PFSK-1 (cell line): Measurements from ENCODE around the gene HHAT.

ENCODE experiments used
- FOXP2 ChIP-seq: optimal IDR thresholded peaks from 2 replicates; pipeline ENCODE3; 2011; ENCODE audit warnings: borderline replicate concordance, control low read depth, inconsistent platforms; ENCODE audit not compliant: insufficient read depth; ENCODE audit errors: extremely low read length, extremely low read depth
- POLR2AphosphoS5 ChIP-seq: IDR thresholded peaks from 2 replicates; pipeline ENCODE4 v1.6.1; 2012; ENCODE audit warnings: low read depth, mild to moderate bottlenecking, control low read depth, low read length, moderate library complexity
- SIN3A ChIP-seq: IDR thresholded peaks from 2 replicates; pipeline ENCODE4 v1.6.1; 2012; ENCODE audit warnings: mild to moderate bottlenecking, low read length, moderate library complexity, borderline replicate concordance; ENCODE audit not compliant: insufficient read depth
- TAF1 ChIP-seq: IDR thresholded peaks from 2 replicates; pipeline ENCODE4 v1.6.1; 2012; ENCODE audit warnings: low read length, control low read depth, borderline replicate concordance; ENCODE audit not compliant: insufficient read depth
- TF ChIP-seq, protein P1 (sequence below), 2 experiments: IDR thresholded peaks; 2 replicates each; pipeline versions ENCODE4 v1.6.1 to v1.8.0; 2011 to 2012; ENCODE audit warnings: low read depth in 2 of 2, low read length in 2 of 2, control low read depth in 1 of 2, inconsistent platforms in 1 of 2, mild to moderate bottlenecking in 1 of 2, moderate library complexity in 1 of 2; ENCODE audit not compliant: insufficient read depth in 1 of 2

Gene HHAT

DNA sequence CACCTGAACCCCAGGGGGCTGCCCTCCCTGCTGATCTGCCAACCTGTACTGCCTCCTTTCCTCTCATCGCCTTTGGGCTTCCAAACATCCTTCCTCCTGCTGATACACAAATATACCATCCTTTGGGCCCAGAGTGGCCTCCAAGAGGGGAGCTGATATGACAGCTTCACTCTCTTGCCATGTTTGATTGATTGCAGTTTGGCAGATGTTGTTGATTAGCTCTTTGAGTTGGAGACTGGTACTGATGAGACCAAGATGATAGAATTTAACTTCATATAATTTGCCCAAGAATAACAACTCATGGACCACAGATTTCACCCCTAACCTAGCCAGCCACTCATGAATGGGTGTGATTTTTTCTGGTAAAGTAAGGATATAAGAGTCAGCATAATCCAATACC lies 227.8 kb downstream of the HHAT start:
- TF ChIP-seq, protein P1, sequence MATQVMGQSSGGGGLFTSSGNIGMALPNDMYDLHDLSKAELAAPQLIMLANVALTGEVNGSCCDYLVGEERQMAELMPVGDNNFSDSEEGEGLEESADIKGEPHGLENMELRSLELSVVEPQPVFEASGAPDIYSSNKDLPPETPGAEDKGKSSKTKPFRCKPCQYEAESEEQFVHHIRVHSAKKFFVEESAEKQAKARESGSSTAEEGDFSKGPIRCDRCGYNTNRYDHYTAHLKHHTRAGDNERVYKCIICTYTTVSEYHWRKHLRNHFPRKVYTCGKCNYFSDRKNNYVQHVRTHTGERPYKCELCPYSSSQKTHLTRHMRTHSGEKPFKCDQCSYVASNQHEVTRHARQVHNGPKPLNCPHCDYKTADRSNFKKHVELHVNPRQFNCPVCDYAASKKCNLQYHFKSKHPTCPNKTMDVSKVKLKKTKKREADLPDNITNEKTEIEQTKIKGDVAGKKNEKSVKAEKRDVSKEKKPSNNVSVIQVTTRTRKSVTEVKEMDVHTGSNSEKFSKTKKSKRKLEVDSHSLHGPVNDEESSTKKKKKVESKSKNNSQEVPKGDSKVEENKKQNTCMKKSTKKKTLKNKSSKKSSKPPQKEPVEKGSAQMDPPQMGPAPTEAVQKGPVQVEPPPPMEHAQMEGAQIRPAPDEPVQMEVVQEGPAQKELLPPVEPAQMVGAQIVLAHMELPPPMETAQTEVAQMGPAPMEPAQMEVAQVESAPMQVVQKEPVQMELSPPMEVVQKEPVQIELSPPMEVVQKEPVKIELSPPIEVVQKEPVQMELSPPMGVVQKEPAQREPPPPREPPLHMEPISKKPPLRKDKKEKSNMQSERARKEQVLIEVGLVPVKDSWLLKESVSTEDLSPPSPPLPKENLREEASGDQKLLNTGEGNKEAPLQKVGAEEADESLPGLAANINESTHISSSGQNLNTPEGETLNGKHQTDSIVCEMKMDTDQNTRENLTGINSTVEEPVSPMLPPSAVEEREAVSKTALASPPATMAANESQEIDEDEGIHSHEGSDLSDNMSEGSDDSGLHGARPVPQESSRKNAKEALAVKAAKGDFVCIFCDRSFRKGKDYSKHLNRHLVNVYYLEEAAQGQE (IDR thresholded peaks at IDR 0.05; ENCODE audit: insufficient read depth in 1 of 2, low read depth in 2 of 2, low read length in 2 of 2), result no peak
- TF ChIP-seq POLR2AphosphoS5, result no peak
- TF ChIP-seq SIN3A, result no peak
- TF ChIP-seq TAF1, result no peak
- no peak for TF ChIP-seq FOXP2

DNA sequence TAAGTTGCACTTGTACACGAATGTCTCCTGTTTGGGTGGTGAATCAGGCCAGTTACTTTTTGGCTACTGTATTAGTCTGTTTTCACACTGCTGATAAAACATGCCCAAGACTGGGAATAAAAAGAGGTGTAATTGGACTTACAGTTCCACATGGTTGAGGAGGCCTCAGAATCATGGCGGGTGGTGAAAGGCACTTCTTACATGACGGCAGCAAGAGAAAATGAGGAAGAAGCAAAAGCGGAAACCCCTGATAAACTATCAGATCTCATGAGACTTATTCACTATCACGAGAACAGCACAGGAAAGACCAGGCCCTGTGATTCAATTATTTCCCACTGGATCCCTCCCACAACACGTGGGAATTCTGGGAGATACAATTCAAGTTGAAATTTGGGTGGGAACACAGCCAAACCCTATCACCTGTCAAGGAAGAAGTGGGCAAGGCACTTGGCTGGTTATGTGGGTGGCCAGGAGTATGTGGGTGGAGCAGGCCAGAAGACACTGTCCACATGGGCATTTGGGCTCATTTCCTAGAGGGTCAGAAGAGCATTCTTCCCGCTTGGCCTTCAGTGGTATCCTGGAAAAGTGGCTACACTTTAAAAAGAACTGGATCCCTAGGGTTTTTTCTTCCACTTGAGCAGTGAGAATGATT lies 228.8 kb downstream of the HHAT start:
- TF ChIP-seq FOXP2 (no peak), TAF1 (no peak), SIN3A (no peak), POLR2AphosphoS5 (no peak)

DNA sequence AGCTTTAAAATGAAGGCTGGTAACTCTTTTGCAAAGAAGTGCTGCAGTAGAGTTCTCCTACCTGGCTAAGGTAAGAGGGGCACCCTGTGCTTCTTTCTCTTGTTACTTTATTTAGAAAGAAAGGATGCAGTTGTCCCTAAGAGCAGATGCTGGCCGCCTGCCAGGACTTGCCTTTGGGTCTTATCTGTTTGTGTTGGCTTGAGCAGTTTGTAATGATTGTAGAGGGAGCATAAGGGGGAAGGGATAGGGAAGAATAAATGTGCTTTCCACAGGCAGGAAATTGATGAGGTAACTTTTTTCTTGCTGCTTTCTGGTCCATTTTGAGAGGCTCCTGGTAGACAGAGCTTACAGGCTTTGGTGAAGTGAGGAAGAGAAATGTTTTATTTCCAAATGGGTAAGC lies 229.6 kb downstream of the HHAT start:
- TF ChIP-seq, protein P1 (IDR thresholded peaks at IDR 0.05; ENCODE audit: insufficient read depth in 1 of 2, low read depth in 2 of 2, low read length in 2 of 2), result no peak
- TF ChIP-seq POLR2AphosphoS5 (no peak), TAF1 (no peak), SIN3A (no peak), FOXP2 (no peak)

DNA sequence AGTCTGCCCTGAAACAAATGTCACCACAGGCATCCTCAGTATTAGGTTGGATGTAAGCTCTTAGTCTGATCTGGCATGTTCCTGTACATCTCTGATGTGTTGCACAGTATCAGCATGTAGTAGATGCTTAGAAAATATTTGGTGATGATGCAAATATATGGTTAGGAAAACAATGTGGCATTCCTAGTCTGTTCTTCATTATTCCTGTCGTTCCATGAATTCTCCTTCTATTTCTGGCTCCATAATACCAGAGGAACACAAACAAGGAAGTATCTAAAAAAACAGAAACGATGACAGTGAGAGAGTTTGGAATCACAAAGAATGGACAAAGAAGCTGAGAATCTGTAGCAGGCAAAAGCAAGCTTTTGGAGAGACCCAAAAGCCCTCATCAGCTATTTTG lies 236.6 kb downstream of the HHAT start:
- TF ChIP-seq TAF1 (no peak), FOXP2 (no peak), SIN3A (no peak), POLR2AphosphoS5 (no peak)
- TF ChIP-seq, protein P1 (IDR thresholded peaks at IDR 0.05; ENCODE audit: insufficient read depth in 1 of 2, low read depth in 2 of 2, low read length in 2 of 2), result no peak

DNA sequence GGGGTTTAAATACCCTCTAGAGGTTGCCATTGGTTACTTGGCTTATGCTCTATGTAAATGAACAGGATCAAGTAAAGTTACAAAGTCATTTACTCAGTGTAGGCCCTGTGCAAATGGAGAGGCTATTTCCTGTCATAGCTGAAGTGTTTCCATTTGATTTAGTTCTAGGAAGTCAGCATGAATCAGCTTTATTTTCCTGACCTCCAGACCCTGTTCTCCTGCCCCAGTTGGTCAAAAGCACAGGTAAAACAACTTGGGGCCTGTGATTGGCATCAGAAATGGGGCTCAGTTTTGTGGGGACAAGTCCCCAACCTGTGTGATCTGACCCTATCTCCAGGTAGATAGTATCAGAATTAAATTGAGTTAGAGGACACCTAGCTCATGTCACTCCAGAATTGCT lies 239.9 kb downstream of the HHAT start:
- no peak for TF ChIP-seq FOXP2
- no peak for TF ChIP-seq POLR2AphosphoS5
- no peak for TF ChIP-seq SIN3A
- TF ChIP-seq, protein P1 (IDR thresholded peaks at IDR 0.05; ENCODE audit: insufficient read depth in 1 of 2, low read depth in 2 of 2, low read length in 2 of 2), result no peak
- no peak for TF ChIP-seq TAF1
